Measurements from ENCODE around the gene ITPK1.

Gene ITPK1

DNA sequence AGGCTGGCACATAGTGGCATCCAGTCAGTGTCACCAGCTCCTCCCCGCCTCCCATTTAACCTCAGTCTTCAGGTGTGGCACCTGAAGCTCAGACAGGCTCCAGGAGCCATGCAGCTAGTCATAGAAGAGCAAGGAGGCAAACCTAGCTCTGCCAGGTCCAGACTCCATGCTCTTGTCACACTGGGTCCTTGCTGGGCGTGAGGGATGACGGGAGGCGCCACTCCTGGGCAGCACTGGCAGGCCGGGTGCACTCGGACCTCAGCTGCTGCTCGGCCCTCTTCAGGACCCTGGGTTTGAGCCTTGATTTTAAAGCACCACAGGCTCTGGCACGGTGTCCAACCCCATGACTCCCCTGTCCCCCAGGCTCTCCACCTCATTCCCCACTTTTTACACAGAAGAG lies 24.1 kb downstream of the ITPK1 start:
- DNase-seq (ENCODE audit: insufficient read length, low spot score) (no peak), FAIRE-seq (no peak)
- TF ChIP-seq POLR2A (IDR thresholded peaks at IDR 0.05; ENCODE audit: low read depth, low read length): no peak

DNA sequence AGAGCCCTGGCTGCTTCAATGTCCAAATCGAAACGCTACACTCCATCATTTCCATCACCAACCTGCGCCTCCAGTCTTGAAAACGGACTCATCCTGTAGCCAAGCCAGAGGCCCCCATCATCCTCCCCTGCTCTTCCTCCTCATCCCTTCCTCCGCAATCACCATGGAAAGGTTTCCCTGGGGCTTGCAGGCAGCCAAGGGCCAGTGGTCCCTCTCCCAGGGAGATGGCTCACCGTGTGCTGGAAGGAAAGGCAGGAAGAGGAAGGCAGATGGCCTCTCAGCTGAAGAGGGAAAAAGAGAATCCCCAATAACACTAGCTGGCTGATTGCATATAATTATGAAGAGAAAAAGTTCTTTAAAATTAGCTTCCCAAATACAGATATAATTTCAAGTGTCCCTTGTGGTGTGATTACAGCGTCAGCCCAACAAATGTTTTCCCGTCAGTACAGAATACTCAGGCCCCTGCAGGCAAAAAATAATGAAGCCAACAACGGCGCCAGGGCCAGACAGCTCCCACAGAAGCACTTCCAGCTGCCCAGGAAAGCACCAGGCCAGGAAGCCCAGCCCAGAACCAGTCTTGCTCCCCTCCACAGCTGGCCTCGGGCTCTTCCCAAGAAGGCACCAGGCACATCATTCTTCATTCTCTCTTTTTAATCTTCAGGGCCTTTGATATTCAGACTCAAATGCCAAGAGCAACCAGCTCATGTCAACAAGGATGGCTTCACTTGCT lies 24.7 kb downstream of the ITPK1 start:
- FAIRE-seq (no peak), DNase-seq (ENCODE audit: insufficient read length, low spot score) (no peak)
- no peak for TF ChIP-seq POLR2A (IDR thresholded peaks at IDR 0.05; ENCODE audit: low read depth, low read length)

DNA sequence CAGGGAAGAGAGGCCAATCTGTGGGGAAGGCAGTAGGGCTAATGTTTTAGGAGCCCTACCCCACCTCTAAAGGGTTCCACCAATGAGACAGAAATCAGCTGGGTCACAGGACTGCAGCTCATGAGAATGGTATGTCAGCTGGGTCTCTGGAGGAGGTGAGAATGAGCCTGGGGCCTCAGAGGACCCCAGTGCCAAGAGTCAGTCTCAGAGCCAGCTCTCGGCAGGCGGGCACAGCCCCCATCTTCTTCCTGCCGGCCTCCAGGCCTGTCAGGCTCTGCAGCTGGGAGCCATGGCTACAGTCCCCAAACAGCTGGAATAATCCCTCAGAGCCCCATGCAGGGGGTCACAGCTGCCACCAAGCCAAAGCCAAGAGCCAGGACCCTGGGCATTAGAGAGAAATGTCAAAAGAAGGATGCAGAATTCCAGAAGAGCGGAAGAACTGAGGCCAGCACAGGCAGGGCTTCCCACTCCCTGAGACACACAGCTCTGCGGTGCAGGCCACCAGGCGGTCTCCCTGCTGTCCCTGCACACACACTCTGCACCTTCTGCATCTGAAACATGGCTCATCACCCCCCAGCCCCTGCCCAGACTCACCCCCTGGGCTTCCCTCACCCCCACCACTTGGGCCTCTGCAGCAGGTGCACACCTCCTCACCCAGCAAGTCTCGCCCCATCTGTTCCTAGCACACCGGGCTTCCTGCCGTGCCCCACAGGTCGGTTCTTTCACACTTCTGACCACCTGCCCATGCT lies 26.0 kb downstream of the ITPK1 start:
- no peak for TF ChIP-seq POLR2A (IDR thresholded peaks at IDR 0.05; ENCODE audit: low read depth, low read length)
- DNase-seq (ENCODE audit: insufficient read length, low spot score) (no peak), FAIRE-seq (no peak)

DNA sequence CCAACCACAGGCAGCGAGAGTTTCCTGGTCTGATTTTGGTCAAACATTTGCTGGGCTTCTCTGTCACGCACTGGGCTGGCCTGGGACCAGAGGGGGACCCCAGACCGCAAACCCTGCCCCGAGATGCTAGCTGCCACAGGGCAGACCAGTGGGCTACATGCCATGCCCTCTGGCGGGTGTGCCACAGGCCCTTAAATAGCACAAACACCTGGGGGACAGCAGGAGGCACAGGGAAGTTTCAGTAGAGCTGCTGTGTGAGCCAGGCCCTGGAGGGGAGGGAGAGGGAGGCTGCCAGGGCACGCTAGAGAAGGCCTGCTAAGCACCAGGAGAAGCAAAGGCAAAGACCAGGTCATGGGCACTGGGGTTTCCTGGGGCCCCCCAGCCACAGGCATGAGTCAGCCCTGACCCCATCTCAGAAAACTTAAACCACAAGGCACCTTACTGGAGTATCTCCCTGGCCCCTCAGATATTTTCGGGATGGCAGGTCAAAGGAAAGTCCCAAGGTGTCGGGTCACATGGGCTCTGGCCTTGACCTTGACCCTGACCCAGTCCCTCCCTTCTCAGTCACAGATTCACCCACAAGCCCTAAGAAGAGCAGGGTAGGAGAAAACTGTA lies 29.2 kb downstream of the ITPK1 start:
- FAIRE-seq: no peak
- DNase-seq (ENCODE audit: insufficient read length, low spot score): no peak
- no peak for TF ChIP-seq POLR2A (IDR thresholded peaks at IDR 0.05; ENCODE audit: low read depth, low read length)

DNA sequence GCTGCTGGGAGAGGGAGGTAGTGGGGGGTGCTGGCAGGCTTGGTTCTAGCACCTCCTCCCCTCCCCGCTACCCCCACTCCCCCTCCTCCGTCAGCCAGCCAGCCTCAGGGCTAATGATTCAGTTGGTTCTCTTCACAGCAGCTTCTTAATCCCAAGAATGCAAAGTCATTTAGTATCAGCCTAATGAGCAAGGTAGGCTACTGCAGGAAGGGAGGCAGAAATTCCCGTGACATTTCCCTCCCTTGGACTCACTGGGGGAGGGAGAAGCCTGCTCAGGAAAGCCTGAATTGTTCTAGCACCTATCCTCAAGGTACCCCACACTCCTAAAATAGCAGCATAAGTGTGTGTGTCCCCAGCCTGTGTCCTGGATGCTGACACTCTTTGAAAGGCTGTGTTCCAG lies 29.8 kb downstream of the ITPK1 start:
- no peak for DNase-seq (ENCODE audit: insufficient read length, low spot score)
- no peak for TF ChIP-seq POLR2A (IDR thresholded peaks at IDR 0.05; ENCODE audit: low read depth, low read length)
- no peak for FAIRE-seq

DNA sequence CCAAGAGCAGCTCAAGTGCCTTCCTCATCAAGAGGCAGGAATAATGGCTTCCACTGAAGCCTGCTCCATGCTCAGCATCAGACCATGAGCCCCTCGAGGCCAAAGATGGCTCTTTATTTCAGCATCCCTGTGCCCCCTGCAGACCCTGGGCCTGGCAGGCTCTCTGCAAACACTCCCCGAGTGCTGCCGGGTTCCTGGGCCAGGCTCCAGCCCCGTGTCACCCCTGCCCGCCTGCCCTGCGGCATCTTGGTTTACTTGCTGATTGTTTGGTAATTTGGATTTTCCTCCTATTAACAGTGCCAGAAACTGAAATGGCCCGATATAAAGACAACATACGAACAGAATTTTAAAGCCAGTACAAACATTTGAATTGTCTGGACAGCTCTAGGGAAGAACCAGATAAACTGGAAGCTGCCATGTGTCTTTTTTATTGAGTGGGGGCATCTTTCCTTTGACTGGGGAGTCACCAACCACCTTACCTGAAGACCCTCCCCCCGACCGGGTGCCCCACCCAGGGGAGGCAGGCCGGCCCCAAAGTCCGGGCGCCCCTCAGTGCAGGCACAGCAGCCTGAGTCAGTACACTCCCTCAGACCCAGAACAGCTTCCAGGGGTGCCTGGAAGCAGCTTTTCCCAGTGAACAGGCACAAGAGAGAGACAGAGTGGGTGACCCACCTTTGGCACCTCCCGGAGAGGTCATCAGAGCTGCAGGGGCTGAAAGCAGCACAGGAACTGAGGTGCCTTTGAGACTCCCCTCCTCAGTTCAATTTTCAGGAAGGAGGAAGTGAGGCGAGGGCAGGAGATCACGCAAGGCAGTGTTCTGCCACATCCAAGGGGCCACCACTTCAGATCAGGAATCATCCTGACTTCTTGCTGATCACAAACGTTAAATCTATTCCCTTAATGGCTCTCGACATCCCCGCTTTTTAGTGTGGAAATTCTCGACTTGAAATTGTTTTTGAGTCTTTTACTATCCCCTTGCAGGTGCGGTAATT lies 30.6 kb downstream of the ITPK1 start:
- FAIRE-seq (no peak), DNase-seq (ENCODE audit: insufficient read length, low spot score) (no peak)
- TF ChIP-seq POLR2A (IDR thresholded peaks at IDR 0.05; ENCODE audit: low read depth, low read length): no peak

DNA sequence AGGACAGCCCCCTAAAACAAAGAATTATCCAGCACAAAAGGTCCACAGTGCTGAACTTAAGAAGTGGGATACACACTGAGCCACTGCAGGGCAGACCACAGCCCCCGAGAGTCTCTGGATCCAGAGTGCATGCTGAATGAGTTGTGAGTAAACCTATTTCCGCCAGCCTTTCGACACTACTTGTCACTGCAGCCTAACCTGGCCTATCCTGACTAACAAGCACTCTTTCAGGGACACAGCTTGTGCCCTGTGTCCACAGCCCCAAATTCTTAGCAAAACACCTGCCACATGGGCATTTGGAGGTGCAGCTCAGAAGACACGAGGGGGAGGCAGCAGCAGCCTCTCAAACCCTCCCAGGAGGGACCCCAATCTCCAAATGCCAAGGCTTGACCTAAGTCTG lies 31.3 kb downstream of the ITPK1 start:
- DNase-seq (ENCODE audit: insufficient read length, low spot score) (no peak), FAIRE-seq (no peak)
- no peak for TF ChIP-seq POLR2A (IDR thresholded peaks at IDR 0.05; ENCODE audit: low read depth, low read length)

DNA sequence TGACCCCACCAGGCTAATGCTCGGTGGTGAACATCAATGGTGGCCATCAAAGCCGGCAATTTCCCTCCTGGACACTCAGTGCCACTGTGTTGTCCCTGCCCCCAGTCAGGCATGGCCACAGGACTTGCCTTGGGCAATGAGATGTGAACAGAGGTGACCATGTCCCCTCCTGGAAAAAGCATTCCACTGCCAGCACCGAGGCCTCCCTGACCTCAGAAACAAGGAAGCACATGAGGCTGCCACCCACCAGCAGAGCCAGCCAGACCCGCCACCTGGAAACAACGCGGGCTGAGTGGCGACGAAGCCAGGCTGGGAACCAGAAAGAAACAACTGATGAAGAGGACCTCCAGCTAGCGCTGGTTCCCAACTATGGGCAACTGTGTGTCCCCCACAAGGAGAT lies 31.8 kb downstream of the ITPK1 start:
- DNase-seq (ENCODE audit: insufficient read length, low spot score) (no peak), FAIRE-seq (no peak)
- TF ChIP-seq POLR2A (IDR thresholded peaks at IDR 0.05; ENCODE audit: low read depth, low read length): no peak

DNA sequence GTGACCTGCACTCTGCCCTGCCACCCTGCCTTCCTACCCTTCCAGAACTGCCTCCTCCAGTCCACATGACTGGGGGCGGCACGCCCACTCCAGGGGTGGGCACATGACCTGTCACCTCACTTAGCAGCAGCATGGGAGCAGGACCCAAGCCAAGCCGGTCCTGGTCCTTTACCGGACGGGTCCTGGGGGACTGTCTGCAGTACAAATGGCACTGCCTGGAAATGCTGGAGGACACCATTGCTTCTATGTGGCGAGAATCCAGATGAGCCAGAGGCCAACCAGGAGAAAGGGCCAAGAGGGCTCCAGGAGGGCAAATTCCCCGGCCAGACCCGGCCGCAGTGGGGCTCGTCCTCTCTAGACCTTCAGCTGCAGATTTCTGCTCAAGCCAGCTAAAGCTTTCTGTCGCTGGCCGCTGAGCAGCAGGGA lies 33.1 kb downstream of the ITPK1 start:
- DNase-seq (ENCODE audit: insufficient read length, low spot score) (no peak), FAIRE-seq (no peak)
- TF ChIP-seq POLR2A (IDR thresholded peaks at IDR 0.05; ENCODE audit: low read depth, low read length): no peak

DNA sequence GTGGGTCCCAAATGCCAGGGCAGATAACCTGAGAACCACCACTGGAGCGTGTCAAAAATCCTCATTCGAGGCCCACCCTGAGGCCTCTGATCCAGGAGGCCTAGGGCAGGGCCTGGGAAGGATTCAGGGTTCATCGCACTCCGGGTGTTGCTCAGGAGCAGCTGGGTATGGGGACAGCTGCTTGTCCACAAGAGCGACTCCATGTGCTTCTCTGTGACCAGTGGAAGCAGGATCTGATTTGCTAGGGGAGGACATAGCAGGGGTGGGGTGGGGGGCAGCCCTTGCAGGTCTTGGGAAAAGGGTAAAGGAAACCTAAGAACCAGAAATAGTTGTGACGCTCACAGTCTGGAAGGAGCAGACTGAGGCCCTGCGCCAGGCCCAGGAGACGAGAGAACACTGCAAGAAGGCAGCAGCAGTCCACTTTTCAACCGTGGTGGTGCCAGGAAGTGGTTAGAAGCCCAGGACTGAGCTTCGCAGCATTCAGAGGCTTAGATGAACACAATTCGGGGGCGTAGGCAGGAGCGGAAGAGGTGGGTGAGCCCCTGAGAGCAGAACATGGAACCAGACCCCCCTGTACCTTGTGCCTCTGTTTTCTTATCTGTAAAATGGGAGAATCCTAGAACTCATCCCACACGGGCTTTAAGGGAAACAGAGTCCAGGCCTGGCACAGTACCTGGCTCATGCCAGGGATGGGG lies 33.7 kb downstream of the ITPK1 start:
- no peak for DNase-seq (ENCODE audit: insufficient read length, low spot score)
- TF ChIP-seq POLR2A (IDR thresholded peaks at IDR 0.05; ENCODE audit: low read depth, low read length): no peak
- no peak for FAIRE-seq

DNA sequence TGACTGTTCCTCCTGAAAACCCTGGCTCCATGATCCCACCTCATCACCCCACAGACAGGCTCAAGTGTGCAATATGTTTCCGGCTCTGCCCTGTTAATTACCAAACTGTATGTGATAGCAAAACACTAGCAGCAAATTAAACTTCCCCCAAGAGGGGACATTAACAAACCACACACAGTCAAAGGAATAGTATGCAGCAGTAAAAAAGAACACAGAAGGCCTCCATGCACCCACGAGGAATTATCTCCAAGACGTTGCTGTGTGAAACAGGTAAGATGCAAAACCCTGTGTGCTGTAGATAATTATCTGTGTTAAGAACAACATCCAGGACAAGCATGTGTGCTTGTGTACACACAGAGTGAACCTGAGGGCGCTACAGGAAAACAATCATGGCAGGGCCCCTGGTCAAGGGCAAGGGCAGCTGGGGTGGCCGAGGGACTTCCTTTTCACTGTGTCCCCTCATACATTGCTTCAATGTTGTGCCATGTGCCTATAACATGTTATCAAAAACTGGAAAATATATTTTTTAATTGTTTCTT lies 35.8 kb downstream of the ITPK1 start:
- DNase-seq (ENCODE audit: insufficient read length, low spot score) (no peak), FAIRE-seq (no peak)
- no peak for TF ChIP-seq POLR2A (IDR thresholded peaks at IDR 0.05; ENCODE audit: low read depth, low read length)

DNA sequence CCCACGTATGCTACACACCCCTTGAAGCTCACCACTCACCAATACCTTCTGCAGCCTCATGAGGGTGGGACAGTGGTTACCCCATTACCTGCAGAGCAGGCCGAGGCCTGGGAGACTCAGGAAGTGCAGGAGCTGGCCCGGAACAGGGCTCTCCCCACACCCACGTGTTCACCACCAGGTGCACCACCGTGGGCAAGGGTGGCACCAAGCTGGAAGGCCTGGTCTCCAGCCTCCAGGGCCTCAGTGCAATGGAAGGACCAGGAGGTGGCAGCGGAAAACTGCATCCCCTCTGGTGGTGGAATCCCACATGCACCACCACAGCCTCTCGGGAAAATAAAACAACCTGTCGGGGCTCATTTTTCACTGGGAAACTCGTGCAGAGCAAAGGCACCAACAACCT lies 36.4 kb downstream of the ITPK1 start:
- FAIRE-seq: no peak
- TF ChIP-seq POLR2A (IDR thresholded peaks at IDR 0.05; ENCODE audit: low read depth, low read length): no peak

DNA sequence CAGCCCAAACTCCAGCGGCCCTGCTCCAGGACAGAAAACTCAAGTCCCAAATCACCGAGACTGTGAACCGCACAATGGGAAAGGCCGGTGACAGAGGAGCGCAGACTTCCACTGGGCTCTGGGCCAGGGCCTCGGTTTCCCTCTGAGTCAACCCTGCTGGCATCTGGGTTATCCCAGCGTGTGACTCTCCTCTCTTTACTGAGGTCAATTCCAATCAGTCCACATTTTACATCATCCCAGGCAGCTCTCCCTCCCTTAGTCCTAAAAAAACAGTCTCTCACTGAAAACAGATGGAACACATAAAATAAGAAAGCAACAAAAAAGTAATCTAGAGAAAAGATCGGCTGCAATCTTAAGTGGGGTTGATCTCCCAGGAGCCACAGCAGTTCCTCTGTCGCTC lies 36.9 kb downstream of the ITPK1 start:
- FAIRE-seq (no peak), DNase-seq (ENCODE audit: insufficient read length, low spot score) (no peak)
- TF ChIP-seq POLR2A (IDR thresholded peaks at IDR 0.05; ENCODE audit: low read depth, low read length): no peak

More for the DNA sequence above, 36.4 kb downstream of the ITPK1 start:
- no peak for DNase-seq (ENCODE audit: insufficient read length, low spot score)

Measured in H54 (cell line).